VCaP (cell line): Measurements from ENCODE around the gene HOXB7.

Experiments used
- H3K27ac ChIP-seq: fragments of 450-650 bp; 2 replicates; pipeline ENCODE4 v1.5.1; 2017
- TF ChIP-seq, protein P1 (sequence below): fragments of 450-650 bp; conservative IDR thresholded peaks from 2 replicates; pipeline ENCODE4 v1.5.1; 2017; ENCODE audit warnings: mild to moderate bottlenecking, moderate library complexity

The HOXB7 gene

DNA sequence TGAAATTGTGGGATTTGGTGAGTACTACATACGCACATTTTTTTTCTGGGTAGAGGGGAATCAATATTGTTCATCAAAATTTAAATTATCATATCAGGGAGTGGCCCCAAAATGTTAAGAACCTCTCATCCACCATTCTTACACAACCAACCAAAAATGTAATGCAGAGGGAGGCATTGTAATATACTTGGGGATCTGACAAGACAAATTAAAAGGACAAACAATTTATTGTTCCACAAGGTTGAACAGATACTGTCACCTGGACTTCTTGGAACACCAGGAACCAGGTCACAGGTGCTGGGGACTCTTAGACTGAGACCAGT lies 30.0 kb upstream of the HOXB7 start:
- no peak overlapping the region for H3K27ac ChIP-seq
- TF ChIP-seq, protein P1, sequence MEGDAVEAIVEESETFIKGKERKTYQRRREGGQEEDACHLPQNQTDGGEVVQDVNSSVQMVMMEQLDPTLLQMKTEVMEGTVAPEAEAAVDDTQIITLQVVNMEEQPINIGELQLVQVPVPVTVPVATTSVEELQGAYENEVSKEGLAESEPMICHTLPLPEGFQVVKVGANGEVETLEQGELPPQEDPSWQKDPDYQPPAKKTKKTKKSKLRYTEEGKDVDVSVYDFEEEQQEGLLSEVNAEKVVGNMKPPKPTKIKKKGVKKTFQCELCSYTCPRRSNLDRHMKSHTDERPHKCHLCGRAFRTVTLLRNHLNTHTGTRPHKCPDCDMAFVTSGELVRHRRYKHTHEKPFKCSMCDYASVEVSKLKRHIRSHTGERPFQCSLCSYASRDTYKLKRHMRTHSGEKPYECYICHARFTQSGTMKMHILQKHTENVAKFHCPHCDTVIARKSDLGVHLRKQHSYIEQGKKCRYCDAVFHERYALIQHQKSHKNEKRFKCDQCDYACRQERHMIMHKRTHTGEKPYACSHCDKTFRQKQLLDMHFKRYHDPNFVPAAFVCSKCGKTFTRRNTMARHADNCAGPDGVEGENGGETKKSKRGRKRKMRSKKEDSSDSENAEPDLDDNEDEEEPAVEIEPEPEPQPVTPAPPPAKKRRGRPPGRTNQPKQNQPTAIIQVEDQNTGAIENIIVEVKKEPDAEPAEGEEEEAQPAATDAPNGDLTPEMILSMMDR, result no peak

DNA sequence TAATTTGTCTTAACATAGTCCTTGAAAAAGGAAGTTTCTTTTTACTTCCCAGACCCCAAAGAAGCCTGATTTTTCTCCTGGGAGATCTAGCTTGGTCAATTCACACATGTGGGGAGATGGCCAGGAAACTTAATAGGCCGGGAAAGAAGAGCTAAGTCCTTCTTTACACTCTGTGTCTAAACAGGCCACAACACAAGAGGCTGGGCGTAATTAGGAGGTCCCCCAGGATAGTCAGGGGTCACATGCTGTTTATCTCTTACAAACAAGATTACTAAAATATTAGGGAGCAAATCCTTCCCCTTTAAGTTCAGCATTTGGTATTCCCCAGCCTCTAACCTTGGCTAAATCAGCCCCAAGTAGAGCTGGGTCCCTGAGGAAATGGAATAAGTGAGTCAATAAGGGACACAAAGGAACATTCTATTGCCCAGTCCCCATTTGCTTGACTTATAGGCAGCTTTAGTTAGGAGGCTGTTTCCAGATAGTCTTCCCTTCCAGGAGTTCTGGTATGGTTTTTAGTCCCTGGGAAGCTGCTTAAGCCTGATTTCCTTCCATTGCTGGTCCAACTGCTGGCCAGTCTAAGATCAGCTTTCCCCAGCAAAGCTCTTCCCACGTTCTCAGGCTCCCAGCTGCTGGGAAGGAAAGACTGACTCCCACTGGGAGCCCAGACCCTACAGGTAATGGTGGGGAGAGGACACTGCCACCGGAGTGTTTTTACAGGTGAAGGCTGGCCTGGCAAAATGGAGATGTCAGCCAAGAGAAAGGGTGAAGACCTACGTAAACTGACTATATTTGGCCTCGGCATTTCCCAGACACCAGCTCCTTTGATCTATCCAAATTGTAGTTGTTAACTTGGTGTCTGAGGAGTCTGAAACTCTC lies 29.4 kb upstream of the HOXB7 start:
- TF ChIP-seq, protein P1, result no peak
- no peak overlapping the region for H3K27ac ChIP-seq

DNA sequence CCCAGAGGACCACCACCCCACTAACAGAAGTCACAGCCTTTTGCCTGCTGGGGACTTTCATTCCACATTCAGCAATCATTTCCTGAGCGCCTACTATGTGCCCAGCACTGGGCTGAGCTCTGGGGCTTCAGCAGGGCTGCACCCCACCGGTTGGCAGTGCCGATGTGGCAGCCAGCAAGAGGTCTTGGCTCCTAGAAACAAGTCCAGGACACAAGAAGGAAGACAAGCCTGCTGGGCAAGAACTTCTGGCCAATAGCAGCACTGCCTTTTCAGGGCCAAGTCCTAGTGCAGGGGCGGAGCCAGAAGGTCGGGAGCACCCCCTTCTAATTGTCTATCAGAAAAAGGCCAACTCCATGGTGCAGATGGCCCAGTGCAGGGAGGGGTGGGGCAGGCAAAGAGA lies 28.3 kb upstream of the HOXB7 start:
- H3K27ac ChIP-seq, result no peak overlapping the region
- TF ChIP-seq, protein P1, result no peak

DNA sequence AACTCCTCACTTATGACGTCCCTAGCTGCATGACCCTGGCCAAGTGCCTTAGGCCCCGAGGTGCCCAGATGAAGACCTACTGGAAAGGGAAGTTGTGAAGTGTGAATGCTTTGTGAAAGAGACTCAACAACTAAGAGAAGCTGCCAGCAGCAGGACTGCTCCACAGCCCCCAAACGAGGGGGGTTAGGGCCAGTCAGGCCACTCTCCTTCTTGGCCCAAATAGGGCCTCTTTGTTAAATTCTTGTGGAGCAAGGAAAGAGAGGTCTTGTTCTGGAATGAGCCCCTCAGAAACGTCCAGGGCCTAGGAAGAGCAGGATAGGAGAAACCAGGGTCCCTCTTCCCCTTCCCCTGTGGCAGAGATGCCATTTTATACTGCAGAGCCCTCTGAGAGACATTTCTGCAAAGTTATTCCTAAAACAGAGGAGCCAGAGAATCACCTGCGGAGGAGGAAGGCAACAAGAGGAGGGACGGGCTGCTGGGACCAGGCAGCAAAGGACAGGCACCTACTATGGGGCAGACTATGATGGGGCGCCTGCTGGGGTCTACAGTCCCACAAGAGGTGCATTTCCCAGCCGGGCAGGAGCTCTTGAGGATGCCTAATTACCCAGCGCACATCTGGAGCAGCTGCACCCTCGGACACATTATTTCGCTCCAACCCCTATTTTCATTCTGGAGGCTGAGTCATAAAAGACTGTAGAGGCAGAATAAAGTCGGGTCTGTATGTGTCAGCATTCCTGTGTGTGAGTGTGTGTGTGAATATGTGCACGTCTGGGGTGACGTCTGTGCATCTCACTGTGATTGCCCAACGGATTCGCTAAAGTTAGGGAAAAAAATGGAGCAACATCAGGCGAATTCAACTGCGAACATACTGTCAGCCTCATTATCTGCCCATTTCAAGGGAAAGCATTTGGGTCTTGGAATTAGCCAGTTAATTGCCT lies 26.8 kb upstream of the HOXB7 start:
- no peak overlapping the region for H3K27ac ChIP-seq
- TF ChIP-seq, protein P1, result no peak

DNA sequence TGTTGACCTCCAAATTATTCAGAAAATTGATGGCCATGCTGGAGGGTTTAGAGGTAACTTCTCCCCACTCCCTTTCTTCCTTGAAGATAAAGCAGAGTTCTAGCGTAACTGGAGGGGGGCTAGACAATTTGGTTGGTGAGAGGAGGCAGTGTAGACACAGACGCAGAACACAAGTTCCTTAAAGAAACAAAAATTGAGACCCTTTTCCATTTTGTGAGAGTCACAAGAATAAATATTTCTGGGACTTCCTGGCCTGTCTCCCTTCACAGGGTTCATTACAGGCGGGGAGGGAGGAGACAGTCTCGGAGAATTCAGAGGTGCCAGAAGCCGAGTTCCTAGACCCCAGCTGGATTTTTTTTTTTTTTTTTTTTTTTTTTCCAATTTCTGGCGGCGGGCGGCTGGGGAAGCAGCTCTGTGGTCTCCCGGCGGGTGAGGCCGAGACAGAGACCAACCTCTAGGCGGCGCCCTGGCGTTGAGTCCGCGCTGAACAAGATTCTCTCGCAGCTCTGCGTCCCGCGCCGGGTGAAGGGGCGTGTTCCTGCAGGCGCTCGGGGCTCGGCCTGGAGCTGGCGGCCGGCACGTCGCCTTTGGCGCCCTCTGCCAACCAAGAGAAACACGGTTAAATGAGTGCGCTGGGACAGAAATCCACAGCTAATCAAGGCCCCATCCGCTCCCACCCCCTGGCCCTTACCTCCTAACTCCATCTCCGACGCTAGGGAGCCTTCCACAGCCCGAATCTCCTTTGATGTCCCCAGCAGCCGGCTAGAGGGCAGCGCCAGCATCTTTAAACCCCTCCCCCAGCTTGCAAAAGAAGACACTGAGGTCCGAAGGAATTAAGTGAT lies 25.6 kb upstream of the HOXB7 start:
- H3K27ac ChIP-seq, result 0 out of 2 replicates have a peak overlapping the region, but pooled peaks have one; percentile 10

DNA sequence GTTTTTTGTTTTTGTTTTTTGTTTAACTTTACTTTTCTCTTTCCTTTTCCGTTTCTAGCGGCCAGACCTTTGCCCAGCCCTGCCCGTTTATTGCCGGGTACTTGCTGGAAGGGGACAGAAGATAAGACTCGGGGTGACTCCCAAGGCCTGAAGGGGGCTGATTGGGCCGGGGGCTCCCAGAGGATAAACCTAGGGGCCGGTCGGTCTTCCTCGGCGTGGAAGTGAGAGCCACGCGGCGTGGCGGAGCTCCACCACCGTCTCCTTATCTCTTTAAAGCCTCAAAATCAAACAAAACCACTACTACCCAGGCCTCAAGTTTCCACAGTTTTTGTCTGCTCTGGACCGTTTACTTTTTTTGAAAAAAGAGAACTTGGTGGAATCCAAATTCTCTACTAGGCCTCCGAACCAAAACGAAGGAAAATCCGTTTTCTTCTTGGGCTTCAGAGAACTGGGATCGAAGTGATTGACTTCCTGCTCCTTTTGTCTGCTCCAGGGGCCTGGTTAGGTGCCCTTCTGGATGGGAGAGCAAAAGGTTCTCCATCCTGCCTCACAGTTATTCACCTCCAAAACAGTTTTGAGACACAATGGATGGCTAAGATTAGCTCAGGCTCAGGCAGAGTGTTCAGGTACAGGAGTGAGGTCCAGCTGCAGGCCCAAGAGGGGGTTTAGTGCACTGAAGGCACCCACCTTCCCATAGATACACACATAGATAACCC lies 23.8 kb upstream of the HOXB7 start:
- no peak overlapping the region for H3K27ac ChIP-seq
- TF ChIP-seq, protein P1, result no peak

More for the DNA sequence above, 25.6 kb upstream of the HOXB7 start:
- TF ChIP-seq, protein P1, result peak; percentile 95
